Measurements from ENCODE around the gene SH3RF1. TPM values are rescaled to one million over a fixed set of nuclear protein-coding genes. Genes with fewer than 3 reads are reported as not detected.

SH3RF1 gene
- polyA plus RNA-seq, 12 donors, result 14.2 to 22.3 (median 16.5) TPM; not detected in 1

- DNase-seq, result no peak
These were observed 131.7 kb downstream of the SH3RF1 start for GRCh38 chr4:169139021-169139420.

DNA sequence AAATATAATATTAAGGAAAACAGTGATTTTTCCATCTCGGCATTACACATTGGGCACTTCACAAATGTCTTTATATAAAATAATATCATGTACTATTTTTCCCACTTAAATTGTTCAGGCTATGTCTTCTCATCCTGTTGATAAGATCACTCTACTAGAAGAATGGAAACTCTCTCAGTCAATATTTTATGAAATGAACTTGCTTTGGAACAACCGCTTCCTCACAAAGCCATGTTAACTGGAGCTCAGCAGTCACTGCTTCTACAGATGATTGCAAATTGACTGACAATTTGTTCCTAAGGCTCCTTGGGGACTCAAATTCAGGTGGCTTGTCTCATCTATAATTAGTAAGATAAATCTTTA, 133.2 kb downstream of the SH3RF1 start:
- DNase-seq, result no peak

DNA sequence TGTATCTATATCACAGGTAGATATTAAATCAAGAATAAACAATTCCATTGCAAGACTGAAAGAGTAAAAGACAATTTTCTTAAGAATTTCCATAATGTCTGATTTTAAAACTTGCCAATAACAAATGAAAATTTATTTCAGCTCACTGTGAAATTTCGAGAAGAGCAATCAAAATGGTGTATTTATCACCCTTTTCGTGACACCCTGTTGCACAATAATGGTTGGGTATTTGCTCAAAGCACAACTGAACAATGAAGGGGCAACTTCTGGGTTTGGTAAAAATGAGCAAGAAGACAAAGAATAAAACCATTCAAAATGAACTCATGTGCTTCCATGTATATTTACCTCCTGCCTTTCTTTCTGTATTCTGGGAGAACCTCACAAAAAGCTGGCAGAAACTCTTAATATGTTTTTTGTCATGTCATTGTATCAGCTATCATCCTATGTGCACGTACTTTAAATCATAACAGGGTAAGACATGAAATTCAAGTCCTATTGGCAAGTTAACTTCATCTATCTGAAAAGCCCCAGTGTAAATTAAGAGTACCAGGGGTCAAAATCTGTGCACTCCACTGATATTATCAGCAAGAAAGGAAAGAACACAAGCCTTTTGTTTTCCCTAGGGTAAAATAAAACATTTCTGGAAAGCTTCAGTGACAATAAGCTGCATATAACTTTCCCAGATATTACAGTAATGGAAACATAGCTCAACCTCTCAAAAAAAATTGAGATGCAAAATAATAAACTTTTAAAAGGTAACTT, 133.8 kb downstream of the SH3RF1 start:
- no peak for DNase-seq

GRCh38 chr4:169136330-169136729, 134.4 kb downstream of the SH3RF1 start:
- DNase-seq, result no peak

DNA sequence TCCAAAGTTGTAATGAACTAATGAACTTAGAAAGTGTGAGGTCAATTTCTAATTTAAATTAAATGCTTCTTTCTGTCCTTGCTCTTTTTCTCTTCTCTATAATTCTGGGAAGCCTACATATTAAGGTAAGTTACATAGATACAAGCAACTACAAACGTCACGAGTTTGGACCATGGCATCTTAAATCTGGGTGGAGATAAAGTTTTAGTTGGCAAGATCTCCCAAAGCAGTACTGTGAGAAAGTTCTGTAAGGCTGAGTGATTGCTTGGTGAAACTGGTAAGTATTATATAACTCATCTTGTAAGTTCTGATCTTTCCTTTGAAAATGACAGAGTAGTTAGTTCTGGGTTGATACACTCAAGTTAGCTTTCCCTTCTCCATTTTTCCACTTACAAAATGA, 135.0 kb downstream of the SH3RF1 start:
- no peak for DNase-seq

DNA sequence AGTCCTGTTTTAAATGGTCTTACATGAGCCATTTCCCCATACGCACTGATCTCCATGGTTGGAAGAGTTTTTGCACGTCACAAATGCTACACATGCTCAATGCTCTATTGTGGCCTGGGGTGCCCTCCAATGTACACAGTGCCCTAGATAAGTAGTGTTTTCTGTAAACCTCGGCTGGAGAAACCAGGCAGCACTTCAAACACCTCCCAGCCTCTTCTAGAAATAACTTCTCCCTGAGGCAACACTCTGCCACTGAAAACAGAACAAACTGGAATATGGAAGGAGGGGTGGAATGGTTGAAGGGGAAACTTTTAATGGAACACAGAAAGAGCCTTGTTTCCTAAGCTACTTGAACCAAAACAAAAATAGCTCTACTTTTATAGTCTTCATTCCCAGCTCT, 136.8 kb downstream of the SH3RF1 start:
- no peak for DNase-seq

DNA sequence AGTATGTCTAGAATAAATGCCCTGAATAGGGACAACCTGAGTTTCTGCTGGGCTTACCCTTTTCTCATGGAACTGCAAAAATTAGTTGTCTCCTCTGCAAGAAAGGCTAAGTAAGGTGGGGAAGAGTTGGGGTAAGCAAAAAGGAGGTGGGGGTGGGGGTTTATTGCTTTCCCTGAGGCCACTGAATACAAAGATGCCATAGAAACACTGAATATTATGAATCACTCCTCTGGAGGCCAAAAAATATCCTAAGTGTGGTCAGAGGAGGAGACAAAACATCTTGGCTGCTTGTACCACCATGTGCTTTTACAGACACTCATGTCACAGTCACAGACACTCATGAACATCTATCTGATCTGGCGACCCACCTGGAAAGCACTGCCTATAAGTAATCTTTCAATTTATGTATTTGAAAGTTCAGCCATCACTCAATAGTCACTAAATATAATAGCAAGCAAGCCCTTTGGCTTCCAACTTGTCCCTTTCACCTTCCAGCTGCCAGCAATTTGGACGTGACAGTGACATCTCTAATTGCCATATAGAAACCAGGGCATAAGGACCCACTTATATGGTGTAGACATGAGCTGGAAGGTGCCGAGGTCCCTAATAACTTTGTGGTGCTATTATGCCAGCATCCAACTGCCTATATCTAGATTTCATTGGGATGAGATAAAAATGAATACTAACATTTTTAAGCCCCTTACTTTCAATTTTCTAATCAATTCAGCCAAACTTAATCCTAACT, 138.0 kb downstream of the SH3RF1 start:
- DNase-seq, result no peak

- DNase-seq, result no peak
These were observed 139.1 kb downstream of the SH3RF1 start for GRCh38 chr4:169131556-169132208.

- no peak for DNase-seq
These were observed 141.9 kb downstream of the SH3RF1 start for GRCh38 chr4:169128902-169129301.

DNA sequence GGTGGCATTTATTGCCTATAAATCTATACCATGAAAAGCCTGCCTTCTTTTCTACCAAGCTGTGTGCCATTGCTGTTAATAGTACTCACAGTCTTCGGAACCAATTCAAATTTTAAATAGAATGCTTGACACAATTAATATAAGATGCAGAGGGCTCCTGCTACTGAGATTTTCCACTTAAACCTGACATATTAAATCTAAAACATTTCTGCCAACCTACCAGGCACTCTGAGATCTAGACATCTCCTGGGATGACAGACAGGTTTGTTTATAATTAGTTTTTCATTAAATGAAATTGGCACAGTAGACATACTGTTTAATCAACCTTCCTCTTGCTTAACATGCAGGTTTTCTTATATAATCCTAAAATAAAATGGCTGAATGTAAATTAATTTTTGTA, 143.4 kb downstream of the SH3RF1 start:
- DNase-seq, result no peak

- DNase-seq, result no peak
These were observed 146.1 kb downstream of the SH3RF1 start for GRCh38 chr4:169124661-169125060.

DNA sequence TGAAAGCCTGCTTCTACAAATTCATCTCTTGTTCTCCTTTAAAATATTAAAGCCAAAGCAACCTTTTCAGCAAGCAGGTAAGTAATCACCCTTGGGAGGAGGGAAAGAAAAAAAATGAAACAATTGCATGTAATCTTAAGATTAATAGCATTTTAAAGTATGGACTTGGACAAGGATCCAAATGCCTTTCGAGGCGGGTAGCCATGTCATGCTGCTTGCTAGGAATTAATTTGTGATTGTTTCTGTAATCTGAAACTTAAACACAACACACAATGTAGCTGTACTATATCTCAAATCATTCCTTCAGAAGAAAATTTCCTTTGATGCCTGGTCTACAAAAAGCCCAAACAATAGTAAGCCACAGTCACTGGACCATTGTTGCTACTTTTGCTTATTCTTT, 148.3 kb downstream of the SH3RF1 start:
- DNase-seq, result no peak

- no peak for DNase-seq
These were observed 148.8 kb downstream of the SH3RF1 start for GRCh38 chr4:169121861-169122382.

- DNase-seq, result no peak
These were observed 150.1 kb downstream of the SH3RF1 start for GRCh38 chr4:169120624-169121023.

DNA sequence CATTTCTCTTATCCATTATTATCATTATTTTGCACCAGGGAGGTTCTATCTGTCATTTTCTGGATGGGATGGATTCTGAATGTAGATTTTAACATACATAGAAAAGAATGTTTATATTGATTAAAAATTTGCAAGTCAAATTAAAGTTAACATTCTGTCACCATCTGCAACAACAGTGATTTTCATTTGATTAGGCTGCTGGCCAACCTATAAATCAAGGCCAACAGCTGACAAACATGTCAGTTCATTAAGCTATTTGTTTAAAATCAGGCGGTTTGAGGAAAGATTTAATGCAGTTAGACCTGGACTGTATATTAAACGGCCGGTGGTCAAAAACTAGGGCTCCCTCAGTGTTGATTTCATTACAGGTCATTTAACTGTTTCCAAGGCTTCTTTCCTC, 151.2 kb downstream of the SH3RF1 start:
- no peak for DNase-seq

DNA sequence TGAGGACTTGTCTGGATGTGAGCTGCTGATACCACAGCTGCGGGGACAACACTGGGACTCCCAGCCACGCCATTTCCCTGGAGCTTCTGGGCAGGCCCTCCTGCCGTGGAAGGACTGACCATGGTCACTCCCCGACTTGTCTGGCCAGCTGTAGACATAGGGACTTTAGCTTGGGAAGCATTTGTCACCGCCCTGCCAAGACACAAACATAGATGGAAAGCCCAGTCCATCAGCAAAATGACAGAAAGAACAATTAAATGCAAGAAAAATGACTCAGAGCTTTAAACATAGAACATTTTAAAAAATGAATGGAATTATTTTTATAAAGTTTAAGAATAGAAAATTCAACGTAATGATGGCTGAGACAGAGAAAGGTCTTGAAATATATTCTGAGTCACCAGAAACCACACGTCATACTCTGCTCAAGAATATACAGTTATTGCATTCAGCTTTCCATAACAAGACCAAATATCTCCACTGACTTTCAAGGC, 153.1 kb downstream of the SH3RF1 start:
- no peak for DNase-seq

DNA sequence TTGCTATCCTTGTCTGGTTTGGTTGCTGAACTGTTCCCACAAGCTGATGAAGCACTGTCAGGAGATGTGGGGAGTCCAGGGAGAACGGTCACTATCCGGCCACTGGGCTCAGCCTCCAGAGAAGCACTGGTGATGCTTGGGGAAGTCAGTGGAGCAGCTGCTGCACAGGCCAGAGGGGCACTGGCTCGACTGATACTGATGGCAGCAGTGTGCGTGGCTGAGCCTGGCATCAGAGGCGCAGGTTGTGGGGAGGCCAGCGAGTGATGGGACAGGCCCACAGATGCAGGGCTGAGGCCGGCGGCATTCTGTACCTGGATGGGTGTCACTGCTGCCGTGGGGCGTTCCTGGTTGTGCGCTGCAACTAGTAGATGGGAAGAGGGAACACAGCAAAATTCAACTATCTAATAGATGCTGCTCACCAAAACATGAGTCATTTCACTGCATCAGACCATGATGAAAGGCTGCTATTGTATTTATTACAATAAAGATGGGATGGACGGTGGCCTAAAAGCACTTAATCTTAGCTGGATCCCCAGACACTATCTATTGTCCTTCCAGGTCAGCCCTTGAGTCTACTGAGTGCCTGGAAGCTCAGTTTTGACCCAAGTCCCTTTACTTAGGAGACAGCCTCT, 154.4 kb downstream of the SH3RF1 start:
- DNase-seq, result no peak

GRCh38 chr4:169115897-169116254, 154.9 kb downstream of the SH3RF1 start:
- DNase-seq, result no peak

GRCh38 chr4:169115144-169115896, 155.4 kb downstream of the SH3RF1 start:
- no peak for DNase-seq

DNA sequence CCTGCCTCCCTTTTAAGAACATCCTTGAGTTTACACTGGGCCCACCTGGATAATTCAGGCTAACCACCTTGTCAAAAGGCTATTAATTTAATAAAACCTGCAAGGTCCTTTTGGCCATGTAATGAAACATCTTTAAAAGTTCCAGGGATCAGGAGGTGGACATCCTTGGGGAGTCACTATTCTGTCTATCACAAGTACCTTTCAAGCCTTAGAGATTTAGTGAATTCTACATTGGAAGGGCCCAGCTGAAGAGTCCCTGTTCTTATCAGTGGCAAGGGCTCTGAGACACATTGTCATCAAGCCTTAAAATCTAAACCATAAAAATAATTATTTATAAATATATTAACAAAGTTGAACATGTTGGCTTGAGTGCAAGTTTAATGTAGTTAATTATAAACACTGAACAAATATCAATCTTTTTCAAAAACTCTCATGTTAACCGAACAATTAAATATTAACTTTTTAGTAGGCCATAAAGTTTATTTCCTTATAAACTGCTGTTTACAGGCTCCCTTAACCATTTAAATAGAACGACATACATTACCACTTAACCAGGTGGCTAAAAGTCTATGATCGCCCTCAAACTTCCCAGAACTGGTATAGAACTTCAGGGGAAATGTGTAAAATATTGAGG, 156.3 kb downstream of the SH3RF1 start:
- no peak for DNase-seq

- DNase-seq, result no peak
These were observed 160.1 kb downstream of the SH3RF1 start for GRCh38 chr4:169110633-169111032.
